ENCODE data around the gene CENPS. TPM values are rescaled to one million over a fixed set of nuclear protein-coding genes. Genes with fewer than 3 reads are reported as not detected.
"Not testable (repeated sequence)": the region's sequence is repeated elsewhere in the genome, so short reads cannot be mapped to it uniquely, and the experiment has no call there.

CENPS gene
- total and polyA plus RNA-seq, 4 donors = 4.4 to 9.8 (median 7.4) TPM

DNA sequence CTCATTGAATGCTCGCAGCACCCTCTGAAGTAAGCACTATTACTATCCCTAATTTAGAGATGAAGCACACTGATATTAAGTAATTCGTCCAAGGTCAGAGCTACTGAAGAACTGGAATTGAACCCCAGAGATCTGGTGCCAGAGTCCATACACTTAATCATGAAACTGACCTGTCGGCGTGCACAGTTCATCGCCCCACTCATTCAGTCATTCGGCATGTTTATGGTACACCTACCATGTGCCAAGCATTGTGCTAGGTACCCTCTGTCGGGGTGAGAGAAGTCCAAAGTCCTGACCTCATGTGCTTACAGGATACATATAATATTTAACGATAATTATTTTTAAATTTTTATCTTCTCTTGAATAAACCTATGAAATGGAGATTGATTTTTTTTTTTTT is 5.6 kb upstream of the CENPS start:
- Histone ChIP-seq H3K9me3 (ENCODE audit: control insufficient read depth in 4 of 4, low read length in 3 of 4) (no peaks in the 10 kb centered on the region), H3K9ac (ENCODE audit: low read depth in 1 of 2, low read length in 2 of 2) (no peak overlapping the region), H3K27me3 (ENCODE audit: control insufficient read depth in 4 of 4, insufficient read depth in 4 of 4, low read length in 3 of 4) (no peaks in the 10 kb centered on the region), H3K4me1 (ENCODE audit: control insufficient read depth in 4 of 4, insufficient read depth in 4 of 4, low read length in 3 of 4) (peaks cover 0 to 3% (median 0%) of the 10 kb centered on the region in 4 donors), H3K4me3 (ENCODE audit: low read depth in 1 of 3, low read length in 3 of 3) (no peak overlapping the region), H3K36me3 (ENCODE audit: control insufficient read depth in 4 of 4, insufficient read depth in 3 of 4, low read depth in 1 of 4, low read length in 3 of 4) (peaks cover 3 to 12% (median 8%) of the 10 kb centered on the region in 4 donors), H3K27ac (ENCODE audit: low read depth in 1 of 2, low read length in 2 of 2) (no peak overlapping the region)
- TF ChIP-seq NR2F2 (IDR thresholded peaks at IDR 0.05) = no peak
- no peak for TF ChIP-seq TAF1 (conservative IDR thresholded peaks at IDR 0.05)
- TF ChIP-seq, protein P1, sequence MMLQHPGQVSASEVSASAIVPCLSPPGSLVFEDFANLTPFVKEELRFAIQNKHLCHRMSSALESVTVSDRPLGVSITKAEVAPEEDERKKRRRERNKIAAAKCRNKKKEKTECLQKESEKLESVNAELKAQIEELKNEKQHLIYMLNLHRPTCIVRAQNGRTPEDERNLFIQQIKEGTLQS (IDR thresholded peaks at IDR 0.05) = no peak
- TF ChIP-seq FOXA1 (IDR thresholded peaks at IDR 0.05) = no peak
- TF ChIP-seq HNF4G (IDR thresholded peaks at IDR 0.05) = no peak
- TF ChIP-seq, protein P2, sequence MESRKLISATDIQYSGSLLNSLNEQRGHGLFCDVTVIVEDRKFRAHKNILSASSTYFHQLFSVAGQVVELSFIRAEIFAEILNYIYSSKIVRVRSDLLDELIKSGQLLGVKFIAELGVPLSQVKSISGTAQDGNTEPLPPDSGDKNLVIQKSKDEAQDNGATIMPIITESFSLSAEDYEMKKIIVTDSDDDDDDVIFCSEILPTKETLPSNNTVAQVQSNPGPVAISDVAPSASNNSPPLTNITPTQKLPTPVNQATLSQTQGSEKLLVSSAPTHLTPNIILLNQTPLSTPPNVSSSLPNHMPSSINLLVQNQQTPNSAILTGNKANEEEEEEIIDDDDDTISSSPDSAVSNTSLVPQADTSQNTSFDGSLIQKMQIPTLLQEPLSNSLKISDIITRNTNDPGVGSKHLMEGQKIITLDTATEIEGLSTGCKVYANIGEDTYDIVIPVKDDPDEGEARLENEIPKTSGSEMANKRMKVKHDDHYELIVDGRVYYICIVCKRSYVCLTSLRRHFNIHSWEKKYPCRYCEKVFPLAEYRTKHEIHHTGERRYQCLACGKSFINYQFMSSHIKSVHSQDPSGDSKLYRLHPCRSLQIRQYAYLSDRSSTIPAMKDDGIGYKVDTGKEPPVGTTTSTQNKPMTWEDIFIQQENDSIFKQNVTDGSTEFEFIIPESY (IDR thresholded peaks at IDR 0.05) = no peak
- TF ChIP-seq, protein P3, sequence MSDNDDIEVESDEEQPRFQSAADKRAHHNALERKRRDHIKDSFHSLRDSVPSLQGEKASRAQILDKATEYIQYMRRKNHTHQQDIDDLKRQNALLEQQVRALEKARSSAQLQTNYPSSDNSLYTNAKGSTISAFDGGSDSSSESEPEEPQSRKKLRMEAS (IDR thresholded peaks at IDR 0.05) = no peak
- no peak for TF ChIP-seq YY1 (IDR thresholded peaks at IDR 0.05)
- TF ChIP-seq, protein P4, sequence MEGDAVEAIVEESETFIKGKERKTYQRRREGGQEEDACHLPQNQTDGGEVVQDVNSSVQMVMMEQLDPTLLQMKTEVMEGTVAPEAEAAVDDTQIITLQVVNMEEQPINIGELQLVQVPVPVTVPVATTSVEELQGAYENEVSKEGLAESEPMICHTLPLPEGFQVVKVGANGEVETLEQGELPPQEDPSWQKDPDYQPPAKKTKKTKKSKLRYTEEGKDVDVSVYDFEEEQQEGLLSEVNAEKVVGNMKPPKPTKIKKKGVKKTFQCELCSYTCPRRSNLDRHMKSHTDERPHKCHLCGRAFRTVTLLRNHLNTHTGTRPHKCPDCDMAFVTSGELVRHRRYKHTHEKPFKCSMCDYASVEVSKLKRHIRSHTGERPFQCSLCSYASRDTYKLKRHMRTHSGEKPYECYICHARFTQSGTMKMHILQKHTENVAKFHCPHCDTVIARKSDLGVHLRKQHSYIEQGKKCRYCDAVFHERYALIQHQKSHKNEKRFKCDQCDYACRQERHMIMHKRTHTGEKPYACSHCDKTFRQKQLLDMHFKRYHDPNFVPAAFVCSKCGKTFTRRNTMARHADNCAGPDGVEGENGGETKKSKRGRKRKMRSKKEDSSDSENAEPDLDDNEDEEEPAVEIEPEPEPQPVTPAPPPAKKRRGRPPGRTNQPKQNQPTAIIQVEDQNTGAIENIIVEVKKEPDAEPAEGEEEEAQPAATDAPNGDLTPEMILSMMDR (IDR thresholded peaks at IDR 0.05; ENCODE audit: low read depth, low read length, missing input control) = no peak
- no peak for TF ChIP-seq RXRA (IDR thresholded peaks at IDR 0.05)
- TF ChIP-seq HNF4A (conservative IDR thresholded peaks at IDR 0.05) = no peak
- no peak for TF ChIP-seq JUND (IDR thresholded peaks at IDR 0.05)
- TF ChIP-seq, protein P5, sequence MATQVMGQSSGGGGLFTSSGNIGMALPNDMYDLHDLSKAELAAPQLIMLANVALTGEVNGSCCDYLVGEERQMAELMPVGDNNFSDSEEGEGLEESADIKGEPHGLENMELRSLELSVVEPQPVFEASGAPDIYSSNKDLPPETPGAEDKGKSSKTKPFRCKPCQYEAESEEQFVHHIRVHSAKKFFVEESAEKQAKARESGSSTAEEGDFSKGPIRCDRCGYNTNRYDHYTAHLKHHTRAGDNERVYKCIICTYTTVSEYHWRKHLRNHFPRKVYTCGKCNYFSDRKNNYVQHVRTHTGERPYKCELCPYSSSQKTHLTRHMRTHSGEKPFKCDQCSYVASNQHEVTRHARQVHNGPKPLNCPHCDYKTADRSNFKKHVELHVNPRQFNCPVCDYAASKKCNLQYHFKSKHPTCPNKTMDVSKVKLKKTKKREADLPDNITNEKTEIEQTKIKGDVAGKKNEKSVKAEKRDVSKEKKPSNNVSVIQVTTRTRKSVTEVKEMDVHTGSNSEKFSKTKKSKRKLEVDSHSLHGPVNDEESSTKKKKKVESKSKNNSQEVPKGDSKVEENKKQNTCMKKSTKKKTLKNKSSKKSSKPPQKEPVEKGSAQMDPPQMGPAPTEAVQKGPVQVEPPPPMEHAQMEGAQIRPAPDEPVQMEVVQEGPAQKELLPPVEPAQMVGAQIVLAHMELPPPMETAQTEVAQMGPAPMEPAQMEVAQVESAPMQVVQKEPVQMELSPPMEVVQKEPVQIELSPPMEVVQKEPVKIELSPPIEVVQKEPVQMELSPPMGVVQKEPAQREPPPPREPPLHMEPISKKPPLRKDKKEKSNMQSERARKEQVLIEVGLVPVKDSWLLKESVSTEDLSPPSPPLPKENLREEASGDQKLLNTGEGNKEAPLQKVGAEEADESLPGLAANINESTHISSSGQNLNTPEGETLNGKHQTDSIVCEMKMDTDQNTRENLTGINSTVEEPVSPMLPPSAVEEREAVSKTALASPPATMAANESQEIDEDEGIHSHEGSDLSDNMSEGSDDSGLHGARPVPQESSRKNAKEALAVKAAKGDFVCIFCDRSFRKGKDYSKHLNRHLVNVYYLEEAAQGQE (IDR thresholded peaks at IDR 0.05) = no peak
- no peak for TF ChIP-seq FOXA2 (IDR thresholded peaks at IDR 0.05)
- TF ChIP-seq SP1 (IDR thresholded peaks at IDR 0.05) = no peak
- TF ChIP-seq GABPA (IDR thresholded peaks at IDR 0.05 in 1 of 2, conservative IDR thresholded peaks at IDR 0.05 in 1 of 2) = no peak
- no peak for TF ChIP-seq EGR1 (IDR thresholded peaks at IDR 0.05; ENCODE audit: low read depth in 2 of 2)
- no peak for DNase-seq (ENCODE audit: low spot score)
- 77% methylated on average over 8 of the region's 8 CpGs for WGBS

GRCh38 chr1:10425826-10426534 is 4.3 kb upstream of the CENPS start:
- H3K4me1 ChIP-seq (ENCODE audit: control insufficient read depth in 4 of 4, insufficient read depth in 4 of 4, low read length in 3 of 4) = peaks cover 2 to 12% (median 6%) of the 10 kb centered on the region in 4 donors
- H3K36me3 ChIP-seq (ENCODE audit: control insufficient read depth in 4 of 4, insufficient read depth in 3 of 4, low read depth in 1 of 4, low read length in 3 of 4); H3K27me3 ChIP-seq (ENCODE audit: control insufficient read depth in 4 of 4, insufficient read depth in 4 of 4, low read length in 3 of 4); H3K9me3 ChIP-seq (ENCODE audit: control insufficient read depth in 4 of 4, low read length in 3 of 4); H3K4me3 ChIP-seq (ENCODE audit: low read depth in 1 of 3, low read length in 3 of 3); DNase-seq (ENCODE audit: low spot score); H3K27ac ChIP-seq (ENCODE audit: low read depth in 1 of 2, low read length in 2 of 2); H3K9ac ChIP-seq (ENCODE audit: low read depth in 1 of 2, low read length in 2 of 2): not testable (repeated sequence)
- WGBS = 88% methylated on average over 21 of the region's 21 CpGs

- H3K4me3 ChIP-seq (ENCODE audit: low read depth in 1 of 3, low read length in 3 of 3); H3K27me3 ChIP-seq (ENCODE audit: control insufficient read depth in 4 of 4, insufficient read depth in 4 of 4, low read length in 3 of 4); H3K36me3 ChIP-seq (ENCODE audit: control insufficient read depth in 4 of 4, insufficient read depth in 3 of 4, low read depth in 1 of 4, low read length in 3 of 4); H3K9ac ChIP-seq (ENCODE audit: low read depth in 1 of 2, low read length in 2 of 2); H3K27ac ChIP-seq (ENCODE audit: low read depth in 1 of 2, low read length in 2 of 2); DNase-seq (ENCODE audit: low spot score); H3K9me3 ChIP-seq (ENCODE audit: control insufficient read depth in 4 of 4, low read length in 3 of 4): not testable (repeated sequence)
- 97% methylated on average over 21 of the region's 21 CpGs for WGBS
- peaks cover 2 to 17% (median 11%) of the 10 kb centered on the region in 4 donors for H3K4me1 ChIP-seq (ENCODE audit: control insufficient read depth in 4 of 4, insufficient read depth in 4 of 4, low read length in 3 of 4)
Observed at GRCh38 chr1:10426535-10426848, 3.7 kb upstream of the CENPS start.

Data from liver (tissue), 9 donors.